AG04450 (cell line): ENCODE data around the gene CMSS1. TPM values are rescaled to one million over a fixed set of nuclear protein-coding genes. Genes with fewer than 3 reads are reported as not detected.

Experiments
- CTCF ChIA-PET: fragments of 300-600, 350-600 bp; formaldehyde crosslinking; extraction: SDS; loops from one replicate; lab custom pipeline; 2022; ENCODE audit warnings: antibody characterized with exemption, inconsistent platforms; lab: Charles Lee
- POLR2A ChIA-PET: fragments of 350-600 bp; formaldehyde crosslinking; extraction: SDS; loops from one replicate; lab custom pipeline; 2021; ENCODE audit warnings: antibody characterized with exemption, inconsistent platforms; lab: Yijun Ruan, JAX
- DNase-seq: peaks from one replicate; pipeline ENCODE4 v3.0.0-alpha.2; 2011; ENCODE audit warnings: low read depth, low spot score
- H3K27ac ChIP-seq: one replicate; pipeline ENCODE4 v1.5.1; 2012; ENCODE audit warnings: low read depth, low read length, control low read depth
- H3K27me3 ChIP-seq: one replicate; pipeline ENCODE4 v1.6.0; 2012; ENCODE audit warnings: low read length; ENCODE audit not compliant: control insufficient read depth, insufficient read depth
- H3K4me3 ChIP-seq: 2 replicates; pipeline ENCODE4 v1.5.1; 2011; ENCODE audit warnings: mild to moderate bottlenecking, low read depth, low read length, control low read depth
- H3K9me3 ChIP-seq: 2 replicates; pipeline ENCODE4 v1.5.1; 2012; ENCODE audit warnings: low read length; ENCODE audit not compliant: control insufficient read depth, insufficient read depth
- polyA plus RNA-seq: library from polyadenylated mRNA; depleted of rRNA; stranded (reverse); fragments of >200 nt; gene quantifications from 2 replicates; pipeline ENCODE4 v1.2.3, GENCODE V29; 2011
- TF ChIP-seq, protein P1 (sequence below): IDR thresholded peaks from 2 replicates; pipeline ENCODE4 v1.5.1; 2011; ENCODE audit warnings: low read depth, low read length, control low read depth, inconsistent platforms

The CMSS1 gene
- polyA plus RNA-seq, 1 experiment: 15.7 TPM

GRCh38 chr3:100027321-100027720 is 209.7 kb downstream of the CMSS1 start:
- DNase-seq: no peak

DNA sequence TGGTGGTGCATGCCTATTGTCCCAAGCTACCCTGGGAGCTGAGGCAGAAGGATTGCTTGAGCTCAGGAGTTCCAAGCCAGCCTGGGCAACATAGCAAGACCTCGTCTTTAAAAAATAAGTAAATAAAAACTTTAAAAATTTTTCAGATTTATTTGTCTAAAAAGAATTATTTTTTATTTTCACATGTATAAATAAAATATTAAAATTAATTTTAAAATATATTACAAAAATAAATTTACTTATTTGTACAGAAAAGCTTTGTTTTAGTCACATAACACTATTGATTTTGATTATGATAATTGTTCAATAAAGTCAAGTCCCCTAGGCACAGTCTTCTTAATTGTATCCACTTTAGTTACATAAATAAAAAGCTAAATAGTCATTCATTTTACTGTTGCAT is 211.4 kb downstream of the CMSS1 start:
- ChIA-PET POLR2A (no interaction called here), CTCF (interaction anchor here (0.6 to 1.4 kb wide), 3 partner anchors 8 to 197 kb away, joined by 4 to 5 read pairs (median 5); no protein-coding TSS in a partner anchor)
- TF ChIP-seq, protein P1, sequence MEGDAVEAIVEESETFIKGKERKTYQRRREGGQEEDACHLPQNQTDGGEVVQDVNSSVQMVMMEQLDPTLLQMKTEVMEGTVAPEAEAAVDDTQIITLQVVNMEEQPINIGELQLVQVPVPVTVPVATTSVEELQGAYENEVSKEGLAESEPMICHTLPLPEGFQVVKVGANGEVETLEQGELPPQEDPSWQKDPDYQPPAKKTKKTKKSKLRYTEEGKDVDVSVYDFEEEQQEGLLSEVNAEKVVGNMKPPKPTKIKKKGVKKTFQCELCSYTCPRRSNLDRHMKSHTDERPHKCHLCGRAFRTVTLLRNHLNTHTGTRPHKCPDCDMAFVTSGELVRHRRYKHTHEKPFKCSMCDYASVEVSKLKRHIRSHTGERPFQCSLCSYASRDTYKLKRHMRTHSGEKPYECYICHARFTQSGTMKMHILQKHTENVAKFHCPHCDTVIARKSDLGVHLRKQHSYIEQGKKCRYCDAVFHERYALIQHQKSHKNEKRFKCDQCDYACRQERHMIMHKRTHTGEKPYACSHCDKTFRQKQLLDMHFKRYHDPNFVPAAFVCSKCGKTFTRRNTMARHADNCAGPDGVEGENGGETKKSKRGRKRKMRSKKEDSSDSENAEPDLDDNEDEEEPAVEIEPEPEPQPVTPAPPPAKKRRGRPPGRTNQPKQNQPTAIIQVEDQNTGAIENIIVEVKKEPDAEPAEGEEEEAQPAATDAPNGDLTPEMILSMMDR: no peak
- no peak overlapping the region for H3K27ac ChIP-seq
- H3K9me3 ChIP-seq: no peaks in the 10 kb centered on the region
- no peaks in the 10 kb centered on the region for H3K27me3 ChIP-seq
- DNase-seq: no peak
- no peak overlapping the region for H3K4me3 ChIP-seq

More at GRCh38 chr3:100027321-100027720, 209.7 kb downstream of the CMSS1 start:
- Histone ChIP-seq H3K4me3 (no peak overlapping the region), H3K27ac (no peak overlapping the region), H3K27me3 (no peaks in the 10 kb centered on the region), H3K9me3 (no peaks in the 10 kb centered on the region)
- TF ChIP-seq, protein P1: no peak
- ChIA-PET CTCF (no interaction called here), POLR2A (no interaction called here)

- Histone ChIP-seq H3K27ac (no peak overlapping the region), H3K9me3 (no peaks in the 10 kb centered on the region), H3K27me3 (no peaks in the 10 kb centered on the region), H3K4me3 (no peak overlapping the region)
- TF ChIP-seq, protein P1: no peak
- DNase-seq: no peak
- POLR2A ChIA-PET: no interaction called here
- CTCF ChIA-PET: interaction anchor here (1.0 to 1.4 kb wide), 2 partner anchors 187 to 198 kb away, joined by 4 to 5 read pairs; no protein-coding TSS in a partner anchor
These were observed 212.0 kb downstream of the CMSS1 start for GRCh38 chr3:100029689-100030088.

- no peak for DNase-seq
- TF ChIP-seq, protein P1: no peak
- ChIA-PET CTCF (interaction anchor here (1.5 kb wide), 1 partner anchor 224 kb away, joined by 3 read pairs; no protein-coding TSS in a partner anchor), POLR2A (no interaction called here)
- H3K27me3 ChIP-seq: no peaks in the 10 kb centered on the region
- no peak overlapping the region for H3K4me3 ChIP-seq
- H3K27ac ChIP-seq: no peak overlapping the region
- H3K9me3 ChIP-seq: no peaks in the 10 kb centered on the region
These were observed 212.7 kb downstream of the CMSS1 start for GRCh38 chr3:100030346-100030745.

- DNase-seq: no peak
- POLR2A ChIA-PET: no interaction called here
- no peak overlapping the region for H3K27ac ChIP-seq
- H3K9me3 ChIP-seq: no peaks in the 10 kb centered on the region
- H3K4me3 ChIP-seq: no peak overlapping the region
- TF ChIP-seq, protein P1: no peak
- no peaks in the 10 kb centered on the region for H3K27me3 ChIP-seq
- CTCF ChIA-PET: interaction anchor here (1.5 kb wide), 1 partner anchor 223 kb away, joined by 3 read pairs; no protein-coding TSS in a partner anchor
These were observed 213.3 kb downstream of the CMSS1 start for GRCh38 chr3:100030914-100031425.
